Esophagus squamous epithelium (tissue), 4 donors: ENCODE results near the gene ASIC2.

Experiments
- POLR2A ChIP-seq, 4 donors: fragments of 450-650 bp; IDR thresholded peaks; one replicate each; pipeline ENCODE4 v1.6.1; 2017; ENCODE audit warnings: antibody characterized with exemption in 4 of 4, mild to moderate bottlenecking in 4 of 4, moderate library complexity in 3 of 4
- TF ChIP-seq, protein P1 (sequence below), 6 experiments: fragments of 450-650 bp in 4 of 6; fragments of 200-600 bp in 2 of 6; sonication (generic) in 2 of 6; IDR thresholded peaks; one replicate each; pipeline ENCODE4 v1.5.1; 2016 to 2019; ENCODE audit warnings: antibody characterized with exemption in 6 of 6, mild to moderate bottlenecking in 4 of 6, moderate library complexity in 4 of 6

DNA sequence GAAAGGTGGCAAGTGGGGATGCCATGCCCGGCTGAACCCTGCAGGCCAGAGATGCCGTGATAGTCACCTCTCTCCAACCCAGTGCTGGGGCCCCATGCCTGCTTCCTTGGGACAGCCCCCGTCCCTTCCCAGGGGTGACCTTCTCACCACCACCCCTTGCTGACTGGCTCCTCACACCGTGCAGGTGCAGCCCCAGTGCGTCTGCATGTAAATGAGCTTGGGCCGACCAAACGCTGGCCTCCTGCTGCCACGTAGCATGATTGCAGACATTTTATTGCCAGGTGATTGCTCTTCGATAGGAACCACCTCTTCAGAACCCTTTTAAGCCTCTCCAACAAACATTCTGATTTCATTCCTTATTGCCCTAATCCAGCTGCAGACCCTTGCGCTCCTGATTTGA, 32.5 kb downstream of the ASIC2 start:
- TF ChIP-seq, protein P1, sequence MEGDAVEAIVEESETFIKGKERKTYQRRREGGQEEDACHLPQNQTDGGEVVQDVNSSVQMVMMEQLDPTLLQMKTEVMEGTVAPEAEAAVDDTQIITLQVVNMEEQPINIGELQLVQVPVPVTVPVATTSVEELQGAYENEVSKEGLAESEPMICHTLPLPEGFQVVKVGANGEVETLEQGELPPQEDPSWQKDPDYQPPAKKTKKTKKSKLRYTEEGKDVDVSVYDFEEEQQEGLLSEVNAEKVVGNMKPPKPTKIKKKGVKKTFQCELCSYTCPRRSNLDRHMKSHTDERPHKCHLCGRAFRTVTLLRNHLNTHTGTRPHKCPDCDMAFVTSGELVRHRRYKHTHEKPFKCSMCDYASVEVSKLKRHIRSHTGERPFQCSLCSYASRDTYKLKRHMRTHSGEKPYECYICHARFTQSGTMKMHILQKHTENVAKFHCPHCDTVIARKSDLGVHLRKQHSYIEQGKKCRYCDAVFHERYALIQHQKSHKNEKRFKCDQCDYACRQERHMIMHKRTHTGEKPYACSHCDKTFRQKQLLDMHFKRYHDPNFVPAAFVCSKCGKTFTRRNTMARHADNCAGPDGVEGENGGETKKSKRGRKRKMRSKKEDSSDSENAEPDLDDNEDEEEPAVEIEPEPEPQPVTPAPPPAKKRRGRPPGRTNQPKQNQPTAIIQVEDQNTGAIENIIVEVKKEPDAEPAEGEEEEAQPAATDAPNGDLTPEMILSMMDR (IDR thresholded peaks at IDR 0.05): no peak
- no peak for TF ChIP-seq POLR2A (IDR thresholded peaks at IDR 0.05)
